HCT116 (cell line): ENCODE results near the gene CTTNBP2.

Source experiments
- EZH2 ChIP-seq: fragments of 200-600 bp; sonication (generic); IDR thresholded peaks from 2 replicates; pipeline ENCODE4 v1.6.1; 2017; ENCODE audit warnings: antibody characterized with exemption, mixed run types
- EZH2phosphoT487 ChIP-seq: fragments of 200-600 bp; IDR thresholded peaks from 2 replicates; pipeline ENCODE4 v1.6.1; 2018; ENCODE audit warnings: antibody characterized with exemption, borderline replicate concordance
- FOSL1 ChIP-seq: IDR thresholded peaks from 2 replicates; pipeline ENCODE4 v1.6.1; 2012; ENCODE audit warnings: low read depth
- POLR2A ChIP-seq: IDR thresholded peaks from 2 replicates; pipeline ENCODE4 v1.7.0; 2011; ENCODE audit warnings: borderline replicate concordance; ENCODE audit not compliant: insufficient read depth, insufficient read length; ENCODE audit errors: extremely low read depth
- ZNF274 ChIP-seq: fragments of 200-500 bp; sonication (Bioruptor generic); IDR thresholded peaks from 2 replicates; pipeline ENCODE4 v1.6.1; 2014; ENCODE audit warnings: mild to moderate bottlenecking, low read depth, low read length, inconsistent platforms

GRCh38 chr7:117837841-117838240, 35.4 kb downstream of the CTTNBP2 start:
- TF ChIP-seq FOSL1 (no peak), POLR2A (no peak), EZH2phosphoT487 (no peak), EZH2 (no peak), ZNF274 (no peak)
